HCT116 (cell line): ENCODE results near the gene ADAM19. TPM values are rescaled to one million over a fixed set of nuclear protein-coding genes. Genes with fewer than 3 reads are reported as not detected.
A peak's percentile ranks its signal among the peaks of the same experiment; 100 is the strongest.

ENCODE experiments used
- ATAC-seq: fragments of 200-7000 bp; cut with Tn5 transposase; 2 replicates; pipeline ENCODE4 v1.9.1; 2020; ENCODE audit warnings: mild to moderate bottlenecking, moderate library complexity
- BruUV-seq: library from RNA; stranded (reverse); fragments of 400-500 nt; replicated peaks from 2 replicates; lab custom pipeline; 2021; lab: Mats Ljungman, UMichigan
- CTCF ChIA-PET: fragments of 300-600 bp; sonication (Branson Sonifier 250); formaldehyde crosslinking; loops from one replicate; lab custom pipeline; 2021; ENCODE audit warnings: antibody characterized with exemption; lab: Charles Lee
- POLR2A ChIA-PET: fragments of 300-600, 350-600 bp; sonication (Branson Sonifier 250); formaldehyde crosslinking; loops from one replicate; lab custom pipeline; 2021; ENCODE audit warnings: antibody characterized with exemption; lab: Charles Lee
- RAD21 ChIA-PET, 2 experiments: fragments of 300-600 bp; sonication (Branson Sonifier 250); formaldehyde crosslinking; loops; one replicate each; lab custom pipeline; 2023; ENCODE audit warnings: low total read pairs in 2 of 2; ENCODE audit not compliant: uncharacterized antibody in 2 of 2, unreplicated experiment in 2 of 2, low non-redundant PET in 1 of 2; lab: Charles Lee
- DNase-seq: peaks from one replicate; pipeline ENCODE4 v3.0.0-alpha.2; 2010; ENCODE audit warnings: low read depth, low spot score
- H2AFZ ChIP-seq: fragments of 200-600 bp; shearing (Covaris generic), sonication (generic); 2 replicates; pipeline ENCODE4 v1.6.1; 2017; ENCODE audit warnings: low read depth, mixed run types, mixed read lengths, antibody characterized with exemption, low read length; ENCODE audit not compliant: poor library complexity, severe bottlenecking
- H3K27ac ChIP-seq: 2 replicates; pipeline ENCODE4 v1.5.1; 2012; ENCODE audit warnings: low read depth, low read length
- H3K27me3 ChIP-seq: fragments of 200-600 bp; sonication (generic); 2 replicates; pipeline ENCODE4 v1.6.1; 2016; ENCODE audit warnings: mixed run types, low read length, mixed read lengths; ENCODE audit not compliant: insufficient read depth
- H3K36me3 ChIP-seq, 2 experiments: fragments of 200-500 bp in 1 of 2; fragments of 200-600 bp in 1 of 2; sonication (Bioruptor generic) in 1 of 2; sonication (generic) in 1 of 2; 2 replicates each; pipeline versions ENCODE4 v1.5.1 to v1.6.1; 2014 to 2016; ENCODE audit warnings: low read length in 2 of 2, inconsistent platforms in 1 of 2, mixed read lengths in 1 of 2, mixed run types in 1 of 2; ENCODE audit not compliant: insufficient read depth in 2 of 2, control insufficient read depth in 1 of 2
- H3K4me1 ChIP-seq, 2 experiments: fragments of 200-600 bp in 1 of 2; sonication (generic) in 1 of 2; 2 replicates each; pipeline versions ENCODE4 v1.5.1 to v1.6.1; 2012 to 2017; ENCODE audit warnings: low read length in 2 of 2, inconsistent platforms in 1 of 2, mild to moderate bottlenecking in 1 of 2, mixed read lengths in 1 of 2, mixed run types in 1 of 2, moderate library complexity in 1 of 2; ENCODE audit not compliant: insufficient read depth in 2 of 2, control insufficient read depth in 1 of 2
- H3K4me2 ChIP-seq: fragments of 200-600 bp; sonication (generic); 2 replicates; pipeline ENCODE4 v1.6.1; 2017; ENCODE audit warnings: mixed run types, low read length, mixed read lengths
- H3K4me3 ChIP-seq, 2 experiments: fragments of 200-600 bp in 1 of 2; sonication (generic) in 1 of 2; replicated peaks in 1 of 2; 2 replicates each; pipeline ENCODE4 v1.5.1; 2011 to 2016; ENCODE audit warnings: low read length in 2 of 2, control low read depth in 1 of 2, low read depth in 1 of 2, mild to moderate bottlenecking in 1 of 2, mixed read lengths in 1 of 2, mixed run types in 1 of 2
- H3K79me2 ChIP-seq: fragments of 200-600 bp; sonication (generic); 2 replicates; pipeline ENCODE4 v1.6.1; 2017; ENCODE audit warnings: mild to moderate bottlenecking, mixed run types, low read length, moderate library complexity, mixed read lengths; ENCODE audit not compliant: insufficient read depth
- H3K9ac ChIP-seq: fragments of 200-600 bp; sonication (generic); 2 replicates; pipeline ENCODE4 v1.6.1; 2016; ENCODE audit warnings: low read length, mixed read lengths
- H3K9me2 ChIP-seq: fragments of 200-600 bp; sonication (generic), shearing (Covaris generic); 2 replicates; pipeline ENCODE4 v1.6.1; 2017; ENCODE audit warnings: mixed run types, mild to moderate bottlenecking, moderate library complexity; ENCODE audit not compliant: insufficient read depth
- H3K9me3 ChIP-seq, 2 experiments: fragments of 200-500 bp in 1 of 2; fragments of 200-600 bp in 1 of 2; sonication (Bioruptor generic) in 1 of 2; sonication (generic) in 1 of 2; 2 replicates each; pipeline ENCODE4 v1.6.1; 2014 to 2017; ENCODE audit warnings: low read length in 2 of 2, mixed read lengths in 2 of 2, inconsistent platforms in 1 of 2, low read depth in 1 of 2, mild to moderate bottlenecking in 1 of 2, mixed run types in 1 of 2, moderate library complexity in 1 of 2; ENCODE audit not compliant: control insufficient read depth in 1 of 2, insufficient read depth in 1 of 2
- H4K20me1 ChIP-seq: fragments of 200-600 bp; sonication (generic), shearing (Covaris generic); 2 replicates; pipeline ENCODE4 v1.6.1; 2017; ENCODE audit warnings: mixed run types, mild to moderate bottlenecking, moderate library complexity; ENCODE audit not compliant: insufficient read depth
- CTCF ChIP-seq, 3 experiments: fragments of 200-600 bp in 1 of 3; sonication (generic) in 1 of 3; IDR thresholded peaks in 2 of 3; conservative IDR thresholded peaks in 1 of 3; 2 replicates each; pipeline ENCODE4 v1.5.1; 2012 to 2017; ENCODE audit warnings: low read depth in 2 of 3, low read length in 2 of 3, antibody characterized with exemption in 1 of 3, borderline replicate concordance in 1 of 3, control low read depth in 1 of 3, mild to moderate bottlenecking in 1 of 3, mixed read lengths in 1 of 3, mixed run types in 1 of 3, moderate library complexity in 1 of 3; ENCODE audit not compliant: insufficient read depth in 1 of 3
- EGR1 ChIP-seq: IDR thresholded peaks from 2 replicates; pipeline ENCODE4 v1.6.1; 2012; ENCODE audit warnings: low read depth
- EZH2 ChIP-seq: fragments of 200-600 bp; sonication (generic); IDR thresholded peaks from 2 replicates; pipeline ENCODE4 v1.6.1; 2017; ENCODE audit warnings: antibody characterized with exemption, mixed run types
- FOSL1 ChIP-seq: IDR thresholded peaks from 2 replicates; pipeline ENCODE4 v1.6.1; 2012; ENCODE audit warnings: low read depth
- JUND ChIP-seq: IDR thresholded peaks from 2 replicates; pipeline ENCODE4 v1.6.1; 2012
- POLR2AphosphoS5 ChIP-seq: IDR thresholded peaks from 2 replicates; pipeline ENCODE4 v1.6.1; 2011; ENCODE audit warnings: mild to moderate bottlenecking, low read depth, low read length, moderate library complexity
- RAD21 ChIP-seq: IDR thresholded peaks from 2 replicates; pipeline ENCODE4 v1.6.1; 2012; ENCODE audit warnings: low read depth, mild to moderate bottlenecking
- SIN3A ChIP-seq: IDR thresholded peaks from 2 replicates; pipeline ENCODE4 v1.6.1; 2012; ENCODE audit warnings: low read depth
- SP1 ChIP-seq: IDR thresholded peaks from 2 replicates; pipeline ENCODE4 v1.6.1; 2012; ENCODE audit warnings: low read depth
- SRF ChIP-seq: IDR thresholded peaks from 2 replicates; pipeline ENCODE4 v1.6.1; 2012; ENCODE audit warnings: low read depth
- YY1 ChIP-seq: IDR thresholded peaks from 2 replicates; pipeline ENCODE4 v1.6.1; 2011; ENCODE audit warnings: low read length, low read depth, moderate library complexity, mild to moderate bottlenecking; ENCODE audit not compliant: insufficient replicate concordance; ENCODE audit errors: extremely low read depth
- ZBTB33 ChIP-seq: IDR thresholded peaks from 2 replicates; pipeline ENCODE4 v1.6.1; 2011; ENCODE audit warnings: mild to moderate bottlenecking, low read length, moderate library complexity; ENCODE audit not compliant: insufficient replicate concordance; ENCODE audit errors: extremely low read depth
- intact Hi-C: fragments of 100-400 bp; cut with micrococcal nuclease; formaldehyde crosslinking; loops from 2 replicates; pipeline ENCODE4 v1.10.0; 2022
- total RNA-seq: library from RNA; stranded (reverse); gene quantifications from one replicate; pipeline ENCODE4 v1.2.1, GENCODE V29; 2021; ENCODE audit not compliant: unreplicated experiment

The ADAM19 gene
- total RNA-seq, 1 experiment from 2014 or later, result 77.3 TPM

- DNase-seq (peak; percentile 45), ATAC-seq (peak; percentile 90)
- intact Hi-C loops, result loop anchor here (1.0 to 10.0 kb wide), 7 partner anchors 44 to 330 kb away; no protein-coding TSS in a partner anchor
- TF ChIP-seq CTCF (IDR thresholded peaks at IDR 0.05 in 2 of 3, conservative IDR thresholded peaks at IDR 0.05 in 1 of 3; ENCODE audit: borderline replicate concordance in 1 of 3, insufficient read depth in 1 of 3, low read depth in 2 of 3, low read length in 2 of 3) (peak; percentile 79 to 93 (median 92)), YY1 (no peak), JUND (no peak), RAD21 (peak; percentile 95), SIN3A (no peak)
- Histone ChIP-seq H3K9me2 (no peaks in the 10 kb centered on the region), H3K36me3 (peaks cover 0 to 9% of the 10 kb centered on the region in 2 experiments; a peak in 2 of 4 replicates), H4K20me1 (no peaks in the 10 kb centered on the region), H3K4me1 (no peaks in the 10 kb centered on the region), H3K79me2 (no peaks in the 10 kb centered on the region), H3K27me3 (no peaks in the 10 kb centered on the region), H3K9me3 (no peaks in the 10 kb centered on the region), H3K27ac (no peak overlapping the region), H2AFZ (no peak overlapping the region), H3K4me3 (no peak overlapping the region), H3K9ac (no peak overlapping the region), H3K4me2 (no peak overlapping the region)
- POLR2A ChIA-PET, result no interaction called here
- CTCF ChIA-PET, result interaction anchor here (1.4 to 2.2 kb wide), 3 partner anchors 45 to 149 kb away, joined by 6 to 7 read pairs (median 6); no protein-coding TSS in a partner anchor
- BruUV-seq, result no TSS peak
- RAD21 ChIA-PET, result interaction anchor here in 1 of 2 experiments (0.7 kb wide), 1 partner anchor 269 kb away, joined by 4 read pairs; no protein-coding TSS in a partner anchor
Measured at GRCh38 chr5:157476702-157477408, 98.7 kb downstream of the ADAM19 start.

- H3K9me2 ChIP-seq, result no peaks in the 10 kb centered on the region
- BruUV-seq, result no TSS peak
- no peaks in the 10 kb centered on the region for H3K9me3 ChIP-seq
- RAD21 ChIA-PET, result no interaction called here
- CTCF ChIA-PET, result interaction anchor here (1.7 to 2.2 kb wide), 2 partner anchors 43 to 133 kb away, joined by 6 read pairs; no protein-coding TSS in a partner anchor
- H2AFZ ChIP-seq, result no peak overlapping the region
- H3K4me3 ChIP-seq, result no peak overlapping the region
- DNase-seq (no peak), ATAC-seq (no peak)
- H3K79me2 ChIP-seq, result no peaks in the 10 kb centered on the region
- POLR2A ChIA-PET, result no interaction called here
- H4K20me1 ChIP-seq, result no peaks in the 10 kb centered on the region
- intact Hi-C loops, result loop anchor here (5.0 to 10.0 kb wide), 2 partner anchors 239 to 328 kb away; no protein-coding TSS in a partner anchor
- H3K4me1 ChIP-seq, result no peaks in the 10 kb centered on the region
- peaks cover 0 to under 1% of the 10 kb centered on the region in 2 experiments; a peak in 1 of 4 replicates for H3K36me3 ChIP-seq
- H3K4me2 ChIP-seq, result no peak overlapping the region
- no peak overlapping the region for H3K27ac ChIP-seq
- H3K9ac ChIP-seq, result no peak overlapping the region
- no peaks in the 10 kb centered on the region for H3K27me3 ChIP-seq
- TF ChIP-seq POLR2AphosphoS5 (no peak), CTCF (IDR thresholded peaks at IDR 0.05 in 2 of 3, conservative IDR thresholded peaks at IDR 0.05 in 1 of 3; ENCODE audit: borderline replicate concordance in 1 of 3, insufficient read depth in 1 of 3, low read depth in 2 of 3, low read length in 2 of 3) (no peak), SRF (no peak), EGR1 (no peak), FOSL1 (no peak), JUND (no peak), SP1 (no peak), EZH2 (no peak), ZBTB33 (no peak)
Measured at GRCh38 chr5:157475432-157475831, 100.1 kb downstream of the ADAM19 start.
